Osteocyte (in vitro differentiated cells): ENCODE data around the gene GADL1. TPM values are rescaled to one million over a fixed set of nuclear protein-coding genes. Genes with fewer than 3 reads are reported as not detected.

Source experiments
- DNase-seq: peaks from one replicate; pipeline ENCODE4 v3.0.0; 2021; ENCODE audit warnings: mixed read lengths; ENCODE audit not compliant: unreplicated experiment; ENCODE audit errors: extremely low spot score
- H3K27ac Mint-ChIP-seq: one replicate; pipeline ENCODE4 v1.8.0; 2021; ENCODE audit warnings: mild to moderate bottlenecking, mixed read lengths; ENCODE audit not compliant: unreplicated experiment
- H3K27me3 Mint-ChIP-seq: one replicate; pipeline ENCODE4 v1.8.0; 2021; ENCODE audit warnings: mixed read lengths; ENCODE audit not compliant: unreplicated experiment
- H3K36me3 Mint-ChIP-seq: one replicate; pipeline ENCODE4 v1.8.0; 2021; ENCODE audit warnings: mixed read lengths; ENCODE audit not compliant: unreplicated experiment
- H3K4me1 Mint-ChIP-seq: one replicate; pipeline ENCODE4 v1.8.0; 2021; ENCODE audit warnings: mixed read lengths; ENCODE audit not compliant: unreplicated experiment
- H3K4me3 Mint-ChIP-seq: one replicate; pipeline ENCODE4 v1.8.0; 2021; ENCODE audit warnings: mild to moderate bottlenecking, moderate library complexity, mixed read lengths; ENCODE audit not compliant: unreplicated experiment
- H3K9me3 Mint-ChIP-seq: one replicate; pipeline ENCODE4 v1.8.0; 2021; ENCODE audit warnings: mixed read lengths; ENCODE audit not compliant: unreplicated experiment
- CTCF ChIP-seq: fragments of 200-600 bp; sonication (generic); IDR thresholded peaks from 2 replicates; pipeline ENCODE4 v1.5.0; 2021; ENCODE audit warnings: antibody characterized with exemption, mild to moderate bottlenecking, moderate library complexity
- total RNA-seq: library from RNA; stranded (reverse); gene quantifications from 2 replicates; pipeline ENCODE4 v1.2.1, GENCODE V29; 2021

The GADL1 gene
- total RNA-seq, 1 donor from 2014 or later: not detected

- no peak for DNase-seq
- no peak for TF ChIP-seq CTCF
- H3K27me3 Mint-ChIP-seq: peaks cover 24% of the 10 kb centered on the region
- no peaks in the 10 kb centered on the region for H3K4me1 Mint-ChIP-seq
- no peaks in the 10 kb centered on the region for H3K9me3 Mint-ChIP-seq
- no peak overlapping the region for H3K27ac Mint-ChIP-seq
- no peak overlapping the region for H3K4me3 Mint-ChIP-seq
- H3K36me3 Mint-ChIP-seq: no peaks in the 10 kb centered on the region
These were observed 88.8 kb downstream of the GADL1 start for GRCh38 chr3:30805695-30806094.

- Mint-ChIP-seq H3K27me3 (peaks cover 23% of the 10 kb centered on the region), H3K4me3 (no peak overlapping the region), H3K36me3 (no peaks in the 10 kb centered on the region), H3K4me1 (no peaks in the 10 kb centered on the region), H3K9me3 (no peaks in the 10 kb centered on the region), H3K27ac (no peak overlapping the region)
- DNase-seq: no peak
- no peak for TF ChIP-seq CTCF
These were observed 89.5 kb downstream of the GADL1 start for GRCh38 chr3:30804984-30805383.

GRCh38 chr3:30795176-30795575 is 99.3 kb downstream of the GADL1 start:
- Mint-ChIP-seq H3K4me1 (no peaks in the 10 kb centered on the region), H3K27ac (no peak overlapping the region), H3K9me3 (no peaks in the 10 kb centered on the region), H3K27me3 (peaks cover 28% of the 10 kb centered on the region), H3K36me3 (peaks cover 1% of the 10 kb centered on the region), H3K4me3 (no peak overlapping the region)
- no peak for TF ChIP-seq CTCF
- DNase-seq: no peak

- Mint-ChIP-seq H3K36me3 (peaks cover 1% of the 10 kb centered on the region), H3K9me3 (no peaks in the 10 kb centered on the region), H3K27ac (no peak overlapping the region), H3K27me3 (peaks cover 31% of the 10 kb centered on the region), H3K4me3 (no peak overlapping the region), H3K4me1 (no peaks in the 10 kb centered on the region)
- TF ChIP-seq CTCF: no peak
- DNase-seq: no peak
These were observed 100.7 kb downstream of the GADL1 start for GRCh38 chr3:30793740-30794139.

DNA sequence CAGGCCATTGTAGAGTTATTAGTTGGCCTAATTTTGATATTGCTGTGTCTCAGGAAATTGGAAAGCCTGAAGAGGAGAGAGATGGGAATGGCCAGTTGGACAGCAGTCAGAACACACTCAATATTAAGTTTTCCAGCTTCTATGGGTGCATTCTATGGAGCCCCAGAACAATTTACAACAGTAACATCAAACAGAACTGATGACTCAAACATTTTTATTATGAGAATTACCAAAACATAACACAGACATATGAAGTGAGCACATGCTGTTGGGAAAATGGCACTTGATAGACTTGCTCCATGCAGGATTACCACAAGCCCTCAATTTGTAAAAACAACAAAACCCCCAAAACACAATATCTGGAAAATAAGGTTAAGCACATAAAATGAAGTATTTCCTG is 104.3 kb downstream of the GADL1 start:
- H3K4me1 Mint-ChIP-seq: no peaks in the 10 kb centered on the region
- no peak for TF ChIP-seq CTCF

More for the DNA sequence above, 104.3 kb downstream of the GADL1 start:
- H3K9me3 Mint-ChIP-seq: no peaks in the 10 kb centered on the region
- H3K4me3 Mint-ChIP-seq: no peak overlapping the region
- H3K27me3 Mint-ChIP-seq: peaks cover 41% of the 10 kb centered on the region
- H3K36me3 Mint-ChIP-seq: no peaks in the 10 kb centered on the region
- no peak for DNase-seq
- H3K27ac Mint-ChIP-seq: no peak overlapping the region
